Stimulated activated naive CD8-positive, alpha-beta T cell treated with anti-CD3 and anti-CD28 coated beads, Interleukin-15, amount 100 ng/mL, for 72 hours (primary cell): ENCODE results near the gene MEFV.
"Not testable (repeated sequence)": the region's sequence is repeated elsewhere in the genome, so short reads cannot be mapped to it uniquely, and the experiment has no call there.

Experiments used
- ATAC-seq: fragments of 150-1000 bp; cut with Tn5 transposase; 2 replicates; pipeline ENCODE4 v1.10.0; 2021; ENCODE audit warnings: mild to moderate bottlenecking, moderate library complexity
- DNase-seq, 2 donors: peaks; one replicate each; pipeline ENCODE4 v3.0.0; 2021 to 2022
- H3K27ac Mint-ChIP-seq, 2 donors: one replicate each; pipeline ENCODE4 v1.8.0; 2022; ENCODE audit warnings: mild to moderate bottlenecking in 2 of 2, mixed read lengths in 2 of 2, moderate library complexity in 2 of 2
- H3K27me3 Mint-ChIP-seq: one replicate; pipeline ENCODE4 v1.8.0; 2022; ENCODE audit warnings: mixed read lengths
- H3K4me1 Mint-ChIP-seq: one replicate; pipeline ENCODE4 v1.8.0; 2022; ENCODE audit warnings: mild to moderate bottlenecking, mixed read lengths
- H3K4me3 Mint-ChIP-seq, 2 donors: one replicate each; pipeline ENCODE4 v1.8.0; 2022; ENCODE audit warnings: mild to moderate bottlenecking in 2 of 2, mixed read lengths in 2 of 2, moderate library complexity in 1 of 2
- H3K9me3 Mint-ChIP-seq, 2 donors: one replicate each; pipeline ENCODE4 v1.8.0; 2022; ENCODE audit warnings: mixed read lengths in 2 of 2

Gene MEFV

DNA sequence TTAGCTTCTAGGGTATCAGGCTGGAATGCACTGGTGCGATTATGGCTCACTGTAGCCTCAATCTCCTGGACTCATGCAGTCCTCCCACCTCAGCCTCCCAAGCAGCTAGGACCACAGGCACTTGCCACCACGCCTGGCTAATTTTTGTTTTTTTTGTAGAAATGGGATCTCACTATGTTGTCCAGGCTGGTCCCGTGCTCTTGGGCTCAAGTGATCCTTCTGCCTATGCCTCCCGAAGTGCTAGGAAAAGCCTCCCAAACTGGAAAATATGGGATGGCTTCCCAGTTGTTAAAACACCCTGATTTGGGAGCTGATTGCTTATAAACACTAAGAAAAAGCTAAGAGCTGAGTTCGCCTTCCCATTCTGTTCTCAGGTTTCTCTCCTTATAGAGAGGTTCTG, 20.2 kb upstream of the MEFV start:
- Mint-ChIP-seq H3K27ac (no peak overlapping the region), H3K4me1 (peaks cover 3% of the 10 kb centered on the region), H3K9me3 (peaks cover 0 to 7% of the 10 kb centered on the region in 2 donors), H3K27me3 (peaks cover 16% of the 10 kb centered on the region), H3K4me3 (no peak overlapping the region)
- ATAC-seq (no peak), DNase-seq (no peak)

DNA sequence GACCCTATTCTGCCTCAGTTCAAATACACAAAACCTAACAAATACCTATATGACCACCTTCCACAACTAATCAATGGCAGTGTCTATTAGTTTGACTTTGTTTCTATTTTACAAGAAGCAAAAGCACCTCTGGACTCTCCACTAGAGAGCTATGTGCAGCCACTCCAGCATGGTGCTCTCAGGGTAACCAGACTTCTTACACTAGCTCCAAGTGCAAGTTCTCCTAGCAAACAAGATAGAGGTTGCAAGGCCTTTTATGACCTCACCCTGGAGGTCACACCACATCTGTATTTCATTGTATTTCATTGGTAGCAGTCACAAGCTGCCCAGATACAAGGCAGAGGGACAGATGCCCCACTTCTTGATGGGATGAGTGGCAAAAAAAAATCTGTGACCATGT, 18.5 kb upstream of the MEFV start:
- DNase-seq, result no peak
- Mint-ChIP-seq H3K4me1 (no peaks in the 10 kb centered on the region), H3K27me3 (peaks cover 16% of the 10 kb centered on the region), H3K27ac (no peak overlapping the region), H3K9me3 (peaks cover 0 to 7% of the 10 kb centered on the region in 2 donors), H3K4me3 (no peak overlapping the region)
- ATAC-seq, result no peak

DNA sequence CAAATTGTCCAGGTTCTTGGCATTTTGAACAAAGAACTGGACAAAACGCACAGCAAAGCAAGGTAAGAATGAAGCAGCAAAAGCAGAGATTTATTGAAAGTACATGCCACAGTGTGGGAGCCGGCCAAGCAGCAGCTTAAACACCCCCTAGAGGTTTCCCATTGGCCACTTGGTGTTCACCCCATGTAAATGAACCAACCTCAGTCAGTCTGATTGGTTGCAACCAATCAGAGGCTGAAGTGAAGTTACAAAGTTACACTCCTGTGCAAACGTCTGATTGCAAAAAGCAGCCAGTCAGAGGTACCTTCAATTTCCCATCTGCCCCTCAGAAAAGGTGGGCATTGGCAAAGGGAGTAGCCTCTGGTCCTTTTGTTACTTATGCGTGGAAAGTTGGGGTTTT, 18.1 kb upstream of the MEFV start:
- H3K4me1 Mint-ChIP-seq, result no peaks in the 10 kb centered on the region
- peaks cover 0 to 7% of the 10 kb centered on the region in 2 donors for H3K9me3 Mint-ChIP-seq
- no peak for ATAC-seq
- no peak overlapping the region for H3K27ac Mint-ChIP-seq
- no peak overlapping the region for H3K4me3 Mint-ChIP-seq
- H3K27me3 Mint-ChIP-seq, result peaks cover 16% of the 10 kb centered on the region
- DNase-seq, result no peak

DNA sequence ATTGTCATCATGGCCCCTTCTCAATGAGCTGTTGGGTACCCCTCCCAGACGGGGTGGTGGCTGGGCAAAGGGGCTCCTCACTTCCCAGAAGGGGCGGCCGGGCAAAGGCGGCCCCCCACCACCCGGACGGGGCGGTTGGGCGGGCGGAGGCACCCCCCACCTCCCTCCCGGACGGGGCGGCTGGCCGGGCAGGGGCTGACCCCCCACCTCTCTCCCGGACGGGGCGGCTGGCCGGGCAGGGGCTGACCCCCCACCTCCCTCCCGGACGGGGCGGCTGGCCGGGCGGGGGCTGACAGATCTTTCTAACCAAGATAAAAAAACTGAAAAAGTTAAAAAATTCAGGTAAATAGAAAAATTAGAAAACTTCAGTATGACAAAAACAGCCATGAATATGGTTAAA, 14.8 kb upstream of the MEFV start:
- H3K9me3 Mint-ChIP-seq, H3K4me3 Mint-ChIP-seq, DNase-seq, H3K27ac Mint-ChIP-seq, H3K27me3 Mint-ChIP-seq, ATAC-seq, H3K4me1 Mint-ChIP-seq: not testable (repeated sequence)

DNA sequence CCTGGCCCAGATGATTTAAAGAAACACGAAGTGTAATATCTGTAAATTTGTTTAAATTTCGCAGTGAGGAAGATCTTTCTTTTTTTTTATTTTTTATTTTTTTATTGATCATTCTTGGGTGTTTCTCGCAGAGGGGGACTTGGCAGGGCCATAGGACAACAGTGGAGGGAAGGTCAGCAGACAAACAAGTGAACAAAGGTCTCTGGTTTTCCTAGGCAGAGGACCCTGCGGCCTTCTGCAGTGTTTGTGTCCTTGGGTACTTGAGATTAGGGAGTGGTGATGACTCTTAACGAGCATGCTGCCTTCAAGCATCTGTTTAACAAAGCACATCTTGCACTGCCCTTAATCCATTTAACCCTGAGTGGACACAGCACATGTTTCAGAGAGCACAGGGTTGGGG, 14.3 kb upstream of the MEFV start:
- ATAC-seq, H3K4me1 Mint-ChIP-seq, H3K27ac Mint-ChIP-seq: not testable (repeated sequence)

DNA sequence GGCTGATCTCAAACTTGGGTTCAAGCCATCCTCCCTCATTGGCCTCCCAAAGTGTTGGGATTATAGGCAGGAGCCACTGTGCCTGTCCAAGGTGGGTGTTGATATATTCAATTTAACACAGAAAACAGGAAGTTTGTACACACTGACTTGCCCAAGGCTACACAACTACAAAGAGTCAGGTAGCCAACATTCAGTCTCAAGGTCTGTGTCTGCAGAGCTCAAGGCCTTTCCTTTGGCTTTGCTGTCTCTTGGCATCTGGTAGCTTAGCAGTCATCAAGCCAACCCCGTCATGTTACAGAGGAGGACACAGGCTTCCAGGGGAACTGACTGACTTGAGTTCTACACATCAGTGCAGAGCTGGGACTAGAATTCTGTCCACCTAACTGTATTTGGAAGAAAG, 11.9 kb upstream of the MEFV start:
- H3K27ac Mint-ChIP-seq, result no peak overlapping the region
- no peaks in the 10 kb centered on the region for H3K27me3 Mint-ChIP-seq
- H3K4me3 Mint-ChIP-seq, result no peak overlapping the region
- no peak for ATAC-seq
- H3K4me1 Mint-ChIP-seq, result peaks cover 23% of the 10 kb centered on the region
- DNase-seq, result no peak
- peaks cover 0 to 4% of the 10 kb centered on the region in 2 donors for H3K9me3 Mint-ChIP-seq

More for the DNA sequence above, 14.3 kb upstream of the MEFV start:
- not testable (repeated sequence) for H3K4me3 Mint-ChIP-seq, H3K27me3 Mint-ChIP-seq, DNase-seq, H3K9me3 Mint-ChIP-seq

DNA sequence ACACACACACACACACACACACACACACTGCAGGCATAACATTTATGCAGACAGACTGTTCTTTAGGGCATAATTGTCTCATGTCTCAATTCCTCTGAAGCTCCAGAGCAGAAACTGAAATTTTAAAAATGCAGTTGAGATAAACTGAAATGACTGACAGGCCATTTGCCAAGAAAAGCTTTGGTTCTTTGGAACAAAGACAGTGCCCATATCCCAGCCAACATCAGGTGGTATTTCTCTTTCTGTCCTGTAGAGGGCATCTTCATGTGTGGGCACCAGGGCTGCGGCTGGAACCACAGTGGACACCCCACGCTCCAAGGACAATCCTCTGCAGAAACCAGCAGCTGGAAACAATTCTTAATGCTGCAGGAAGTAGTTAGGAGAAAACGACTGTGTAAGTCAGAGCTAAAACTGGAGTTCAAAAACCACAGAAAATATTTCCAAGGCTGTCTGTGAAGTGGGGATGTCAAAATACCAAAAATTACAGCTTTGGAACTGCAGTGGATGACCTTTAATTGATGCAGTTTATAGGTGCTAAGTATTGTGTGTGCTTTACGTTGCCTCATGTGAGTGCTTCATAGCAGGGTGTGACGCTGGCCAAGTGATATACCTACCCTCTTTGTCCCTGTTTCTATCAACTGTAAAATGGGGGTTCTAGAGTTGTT, 10.6 kb upstream of the MEFV start:
- H3K27ac Mint-ChIP-seq, result no peak overlapping the region
- H3K9me3 Mint-ChIP-seq, result peaks cover 0 to 4% of the 10 kb centered on the region in 2 donors
- no peaks in the 10 kb centered on the region for H3K27me3 Mint-ChIP-seq
- no peak for ATAC-seq
- DNase-seq, result no peak
- peaks cover 35% of the 10 kb centered on the region for H3K4me1 Mint-ChIP-seq
- no peak overlapping the region for H3K4me3 Mint-ChIP-seq

DNA sequence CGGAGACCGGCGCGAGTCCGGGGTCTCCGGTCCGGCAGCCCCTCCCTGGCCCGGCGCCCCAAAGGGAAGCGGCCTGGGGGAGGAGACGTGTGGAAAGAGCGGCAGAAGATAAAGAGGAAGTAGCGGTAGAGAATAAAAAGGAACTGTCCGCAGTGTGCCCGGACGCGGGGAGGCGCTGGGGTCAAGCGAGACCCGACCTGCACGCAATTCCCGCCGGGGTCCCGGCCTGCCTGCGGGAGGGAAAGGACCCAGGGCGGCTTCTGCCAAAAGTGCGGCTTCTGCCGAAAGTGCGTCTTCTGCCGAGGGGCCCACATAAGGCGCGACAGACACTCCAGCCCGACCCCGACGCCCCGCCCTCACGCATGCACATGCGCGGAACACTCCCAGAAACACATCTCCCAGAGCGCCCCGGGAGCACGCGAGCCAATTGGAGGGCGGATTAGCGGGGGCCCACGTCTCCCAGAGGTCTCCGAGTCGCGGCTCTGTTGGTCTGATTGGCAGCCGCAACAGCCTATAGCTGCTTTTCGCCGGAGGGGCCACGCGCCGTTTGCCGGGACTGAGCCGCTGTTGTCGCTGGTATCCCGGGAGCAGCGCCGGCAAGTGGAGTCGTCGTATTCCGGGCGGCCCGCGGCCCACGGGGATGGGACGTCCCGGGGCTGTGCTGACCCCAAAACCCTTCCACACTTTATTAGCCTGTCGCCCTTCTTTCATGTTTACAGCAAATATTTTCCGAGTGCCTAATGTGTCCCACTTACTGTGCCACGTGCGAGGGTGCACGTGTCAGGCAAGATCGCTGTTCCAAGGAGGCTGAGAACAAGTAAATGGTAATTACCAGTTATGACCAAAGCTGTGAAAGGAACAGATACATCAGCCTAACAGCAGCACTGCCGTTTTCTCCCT, 8.0 kb upstream of the MEFV start:
- peak; percentile 91 for ATAC-seq
- Mint-ChIP-seq H3K4me3 (peak overlapping the region; percentile 89 to 90), H3K27ac (peak overlapping the region; percentile 94 to 97), H3K27me3 (no peaks in the 10 kb centered on the region), H3K9me3 (peaks cover 0 to 4% of the 10 kb centered on the region in 2 donors), H3K4me1 (peaks cover 40% of the 10 kb centered on the region)
- peak; percentile 98 to 99 for DNase-seq

DNA sequence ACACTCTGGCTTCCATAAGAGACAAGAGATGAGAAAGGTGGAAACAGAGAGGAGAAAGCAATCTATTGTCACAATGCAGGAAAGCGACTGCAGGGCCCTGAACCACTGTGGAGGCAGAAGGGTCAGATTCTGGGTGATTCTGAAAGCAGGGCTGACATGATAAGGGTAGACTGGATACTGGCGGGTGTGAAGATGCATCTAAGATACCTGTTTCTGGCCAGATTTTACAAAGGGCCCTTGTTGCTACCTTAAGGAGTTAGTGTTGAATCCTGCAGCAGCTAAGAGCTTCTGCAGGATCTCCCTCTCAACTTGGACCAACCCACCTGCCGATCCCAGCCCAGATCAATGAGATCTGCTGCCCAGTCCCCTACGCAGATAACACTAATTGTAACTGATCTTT, 6.1 kb upstream of the MEFV start:
- H3K4me3 Mint-ChIP-seq, result peak overlapping the region; percentile 63 to 89
- no peaks in the 10 kb centered on the region for H3K27me3 Mint-ChIP-seq
- H3K9me3 Mint-ChIP-seq, result no peaks in the 10 kb centered on the region
- peak overlapping the region in 1 of 2 donors; percentile 80 for H3K27ac Mint-ChIP-seq
- ATAC-seq (no peak), DNase-seq (no peak)
- peaks cover 40% of the 10 kb centered on the region for H3K4me1 Mint-ChIP-seq

DNA sequence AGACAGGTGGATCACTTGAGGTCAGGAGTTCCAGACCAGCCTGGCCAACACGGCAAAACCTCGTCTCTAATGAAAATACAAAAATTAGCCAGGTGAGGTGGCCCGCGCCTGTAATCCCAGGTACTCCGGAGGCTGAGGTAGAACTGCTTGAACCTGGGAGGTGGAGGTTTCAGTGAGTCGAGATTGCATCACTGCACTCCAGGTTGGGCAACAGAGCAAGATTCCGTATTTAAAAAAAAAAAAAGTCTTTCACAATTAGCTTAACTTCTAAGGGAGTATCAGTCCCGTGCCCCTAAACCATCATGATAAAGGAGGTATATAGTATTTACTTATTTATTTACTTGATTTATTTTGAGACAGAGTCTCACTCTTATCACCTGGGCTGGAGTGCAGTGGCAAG, 3.4 kb upstream of the MEFV start:
- no peak overlapping the region for H3K27ac Mint-ChIP-seq
- peaks cover 27% of the 10 kb centered on the region for H3K4me1 Mint-ChIP-seq
- DNase-seq (no peak), ATAC-seq (no peak)
- H3K4me3 Mint-ChIP-seq, result no peak overlapping the region
- no peaks in the 10 kb centered on the region for H3K27me3 Mint-ChIP-seq
- H3K9me3 Mint-ChIP-seq, result no peaks in the 10 kb centered on the region

DNA sequence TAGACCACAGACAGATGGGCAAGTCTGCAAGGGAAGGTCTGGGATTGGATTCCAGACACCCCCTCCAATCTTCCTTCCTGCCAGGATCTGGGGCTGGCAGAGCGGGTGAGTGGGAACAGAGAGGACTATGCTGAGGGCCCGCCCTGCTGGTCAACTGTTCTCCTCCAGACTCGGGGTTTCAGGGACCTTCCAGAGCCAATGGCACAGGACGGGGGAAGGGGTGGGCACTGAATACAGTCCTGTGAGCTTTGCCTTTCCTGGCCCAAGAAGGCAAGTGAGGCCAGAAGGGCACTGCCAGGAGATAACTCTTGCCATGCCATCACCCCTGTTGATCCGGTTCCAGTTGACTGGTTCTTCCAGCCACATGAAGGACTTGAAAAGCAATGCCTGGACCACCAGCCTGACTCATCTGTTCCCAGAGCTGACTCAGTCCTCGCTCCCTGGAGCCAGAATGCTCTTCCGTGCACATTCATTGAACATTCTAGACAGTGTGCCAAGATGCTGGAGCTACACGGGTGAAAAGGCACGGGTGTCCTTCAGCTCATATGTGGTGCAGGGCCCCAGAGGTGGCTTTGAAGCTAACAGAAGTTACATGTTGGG, 533 bp upstream of the MEFV start:
- H3K9me3 Mint-ChIP-seq, result no peaks in the 10 kb centered on the region
- H3K4me3 Mint-ChIP-seq, result no peak overlapping the region
- no peak for ATAC-seq
- no peak for DNase-seq
- no peak overlapping the region for H3K27ac Mint-ChIP-seq
- peaks cover 4% of the 10 kb centered on the region for H3K4me1 Mint-ChIP-seq
- H3K27me3 Mint-ChIP-seq, result no peaks in the 10 kb centered on the region

DNA sequence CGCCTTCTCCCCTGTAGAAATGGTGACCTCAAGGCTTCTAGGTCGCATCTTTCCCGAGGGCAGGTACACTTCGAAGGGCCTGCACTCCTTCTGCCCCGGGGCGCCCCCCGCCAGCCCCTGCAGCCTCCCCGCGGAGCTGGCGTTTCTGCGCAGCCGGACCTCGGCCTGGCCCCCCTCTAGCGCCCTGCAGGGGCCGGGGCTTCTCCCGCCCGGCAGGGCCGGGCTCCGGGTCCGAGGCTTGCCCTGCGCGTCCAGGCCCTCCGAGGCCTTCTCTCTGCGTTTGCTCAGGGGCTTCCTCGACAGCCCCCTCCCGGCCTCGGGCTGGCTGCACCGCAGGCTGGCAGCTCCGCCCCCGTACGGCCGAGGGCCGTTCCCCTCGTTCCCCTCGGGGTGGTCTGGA, 2.1 kb downstream of the MEFV start:
- H3K4me3 Mint-ChIP-seq, result no peak overlapping the region
- no peak for ATAC-seq
- H3K27me3 Mint-ChIP-seq, result no peaks in the 10 kb centered on the region
- no peaks in the 10 kb centered on the region for H3K4me1 Mint-ChIP-seq
- no peaks in the 10 kb centered on the region for H3K9me3 Mint-ChIP-seq
- no peak for DNase-seq
- H3K27ac Mint-ChIP-seq, result no peak overlapping the region

DNA sequence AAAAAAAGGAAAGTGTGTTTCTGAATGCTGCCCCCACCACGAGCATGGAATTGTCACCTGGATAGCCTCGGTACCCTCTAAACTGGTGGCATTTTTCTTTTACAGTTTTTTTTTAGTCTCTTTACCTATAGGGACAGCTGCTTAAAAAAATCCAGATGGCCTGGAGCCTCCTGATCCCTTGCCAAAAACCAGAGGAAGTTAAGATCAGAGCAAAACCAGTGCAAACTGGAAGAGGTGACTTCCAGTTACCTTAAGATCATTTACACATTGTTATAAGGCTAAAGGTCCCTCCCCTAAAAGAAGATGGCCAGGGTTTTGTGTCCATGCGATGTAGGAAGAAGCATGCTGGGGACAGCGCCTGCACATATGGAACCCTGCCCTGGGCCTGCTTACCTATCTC, 3.5 kb downstream of the MEFV start:
- DNase-seq (no peak), ATAC-seq (no peak)
- no peaks in the 10 kb centered on the region for H3K9me3 Mint-ChIP-seq
- no peaks in the 10 kb centered on the region for H3K4me1 Mint-ChIP-seq
- H3K27me3 Mint-ChIP-seq, result no peaks in the 10 kb centered on the region
- no peak overlapping the region for H3K27ac Mint-ChIP-seq
- H3K4me3 Mint-ChIP-seq, result no peak overlapping the region

DNA sequence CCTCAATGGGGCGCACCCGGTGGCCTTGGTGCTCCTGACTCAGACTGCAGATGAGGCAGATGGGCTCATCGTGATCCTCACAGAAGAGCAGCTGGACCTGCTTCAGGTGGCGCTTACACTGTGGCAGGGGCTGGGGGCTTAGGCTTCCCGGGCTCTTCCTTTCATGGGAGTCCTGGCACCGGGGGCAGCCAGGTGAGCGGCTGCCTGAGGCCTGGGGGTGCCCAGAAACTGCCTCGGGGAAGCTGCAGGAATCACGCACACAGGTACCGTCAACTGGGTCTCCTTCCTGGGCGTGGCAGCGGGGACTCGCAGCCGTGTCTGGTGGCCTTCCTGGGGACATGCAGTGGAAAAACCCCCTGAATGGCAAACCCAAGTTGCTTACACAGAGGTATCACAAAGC, 7.0 kb downstream of the MEFV start:
- Mint-ChIP-seq H3K27ac (no peak overlapping the region), H3K4me1 (peaks cover 1% of the 10 kb centered on the region), H3K27me3 (peaks cover 12% of the 10 kb centered on the region), H3K4me3 (no peak overlapping the region), H3K9me3 (no peaks in the 10 kb centered on the region)
- no peak for DNase-seq
- ATAC-seq, result no peak

DNA sequence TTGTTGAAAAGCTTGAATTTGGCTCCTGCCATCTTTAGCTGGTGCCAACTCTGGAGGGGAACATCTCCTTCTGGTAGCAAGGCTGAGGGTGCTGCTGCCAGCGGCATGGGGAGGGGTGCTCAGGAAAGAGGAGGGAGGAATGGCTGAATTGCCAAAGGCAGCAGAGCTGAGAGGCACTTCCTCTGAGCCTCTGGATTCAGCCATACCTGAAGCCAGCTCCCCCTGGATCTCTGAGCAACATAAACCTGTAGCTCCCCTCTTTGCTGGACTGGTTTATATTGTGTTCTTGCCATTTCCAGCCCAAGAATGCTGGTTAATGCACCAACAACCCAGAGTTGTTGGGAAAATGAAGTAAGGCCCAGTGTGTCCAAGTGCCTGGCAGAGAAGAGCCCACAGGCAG, 7.4 kb downstream of the MEFV start:
- Mint-ChIP-seq H3K4me3 (no peak overlapping the region), H3K27ac (no peak overlapping the region), H3K9me3 (no peaks in the 10 kb centered on the region), H3K27me3 (peaks cover 12% of the 10 kb centered on the region), H3K4me1 (peaks cover 6% of the 10 kb centered on the region)
- DNase-seq (no peak), ATAC-seq (no peak)

DNA sequence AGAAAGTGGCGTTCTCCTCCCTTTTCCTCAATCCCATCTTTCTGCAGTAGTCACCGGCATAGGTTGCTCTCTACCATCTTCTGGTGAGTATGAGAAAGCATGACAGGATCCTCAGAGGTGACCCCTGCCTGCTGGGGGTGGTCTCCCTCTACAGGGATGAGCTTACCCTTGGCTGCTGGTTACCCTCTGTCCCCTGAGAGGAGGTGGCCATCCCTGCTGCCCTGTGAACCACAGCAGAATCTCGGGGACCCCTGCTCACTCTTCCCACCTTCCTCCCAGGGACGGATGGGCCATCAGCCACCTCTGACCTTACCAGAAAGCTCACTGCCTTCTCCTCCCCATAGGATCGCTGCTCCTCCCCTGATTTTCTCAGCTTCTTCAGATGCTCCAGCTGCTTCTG, 7.8 kb downstream of the MEFV start:
- Mint-ChIP-seq H3K4me3 (no peak overlapping the region), H3K27me3 (peaks cover 12% of the 10 kb centered on the region), H3K9me3 (no peaks in the 10 kb centered on the region), H3K27ac (no peak overlapping the region), H3K4me1 (peaks cover 10% of the 10 kb centered on the region)
- ATAC-seq, result no peak
- no peak for DNase-seq
